HepG2 (cell line): Measurements from ENCODE around the gene CD58. TPM values are rescaled to one million over a fixed set of nuclear protein-coding genes. Genes with fewer than 3 reads are reported as not detected.
A peak's percentile ranks its signal among the peaks of the same experiment; 100 is the strongest.

Source experiments
- ATAC-seq: fragments of 200-7000 bp; cut with Tn5 transposase; 3 replicates; pipeline ENCODE4 v1.9.1; 2020; ENCODE audit warnings: mild to moderate bottlenecking, moderate library complexity
- BruUV-seq: library from RNA; stranded (reverse); fragments of 400-500 nt; replicated peaks from 2 replicates; lab custom pipeline; 2021; lab: Mats Ljungman, UMichigan
- CTCF ChIA-PET: fragments of 300-600 bp; formaldehyde crosslinking; extraction: SDS; loops from one replicate; lab custom pipeline; 2021; ENCODE audit warnings: low total read pairs, inconsistent platforms, low intra/inter-chr PET ratio; lab: Yijun Ruan, JAX
- POLR2A ChIA-PET: fragments of 350-600 bp; sonication (Branson Sonifier 250); formaldehyde crosslinking; loops from one replicate; lab custom pipeline; 2020; ENCODE audit warnings: antibody characterized with exemption, inconsistent platforms; lab: Yijun Ruan, JAX
- DNase-seq: peaks from one replicate; pipeline ENCODE4 v3.0.0-alpha.2; 2015; ENCODE audit warnings: low spot score
- FAIRE-seq: peaks from 3 replicates; lab custom pipeline; 2011; peaks lifted over from hg19 to GRCh38; lab: Jason Lieb, UNC
- H2AFZ ChIP-seq: one replicate; pipeline ENCODE4 v1.6.1; 2011; ENCODE audit warnings: low read length, inconsistent platforms
- H3K27ac ChIP-seq: fragments of 300-600 bp; 3 replicates; pipeline ENCODE4 v1.8.0; 2011; ENCODE audit warnings: mixed run types, mild to moderate bottlenecking, mixed read lengths, low read length, inconsistent platforms; ENCODE audit not compliant: insufficient read depth; ENCODE audit errors: extremely low read length
- H3K27me3 ChIP-seq, 2 experiments: fragments of 200-600 bp in 1 of 2; 2 replicates in 1 of 2; 3 replicates in 1 of 2; pipeline versions ENCODE4 v1.6.0 to v1.8.0; 2011; ENCODE audit warnings: low read length in 2 of 2, mild to moderate bottlenecking in 2 of 2, moderate library complexity in 2 of 2, inconsistent platforms in 1 of 2; ENCODE audit not compliant: insufficient read depth in 2 of 2, control insufficient read depth in 1 of 2
- H3K36me3 ChIP-seq, 2 experiments: fragments of 200-600 bp in 1 of 2; replicated peaks in 1 of 2; 2 replicates in 1 of 2; 3 replicates in 1 of 2; pipeline versions ENCODE4 v1.5.1 to v1.8.0; 2011; ENCODE audit warnings: low read length in 2 of 2, inconsistent platforms in 1 of 2; ENCODE audit not compliant: insufficient read depth in 2 of 2, control insufficient read depth in 1 of 2
- H3K4me1 ChIP-seq: 2 replicates; pipeline ENCODE4 v1.5.1; 2012; ENCODE audit warnings: low read length, inconsistent platforms; ENCODE audit not compliant: insufficient read depth
- H3K4me2 ChIP-seq: 2 replicates; pipeline ENCODE4 v1.6.0; 2011; ENCODE audit warnings: low read depth, low read length, inconsistent platforms
- H3K4me3 ChIP-seq, 3 experiments: fragments of 200-600 bp in 1 of 3; sonication (generic), shearing (Covaris generic) in 1 of 3; replicated peaks in 1 of 3; 2 replicates each; pipeline ENCODE4 v1.5.1; 2011 to 2016; ENCODE audit warnings: low read length in 3 of 3, inconsistent platforms in 2 of 3, low read depth in 2 of 3, mild to moderate bottlenecking in 2 of 3, control low read depth in 1 of 3, mixed read lengths in 1 of 3; ENCODE audit not compliant: insufficient read depth in 1 of 3
- H3K79me2 ChIP-seq: one replicate; pipeline ENCODE4 v1.6.1; 2011; ENCODE audit warnings: low read length, inconsistent platforms; ENCODE audit not compliant: insufficient read depth
- H3K9ac ChIP-seq: 2 replicates; pipeline ENCODE4 v1.6.0; 2011; ENCODE audit warnings: mild to moderate bottlenecking, low read depth, low read length, inconsistent platforms; ENCODE audit not compliant: insufficient read depth
- H3K9me3 ChIP-seq: 2 replicates; pipeline ENCODE4 v1.5.1; 2012; ENCODE audit warnings: mild to moderate bottlenecking, low read length
- H4K20me1 ChIP-seq: 2 replicates; pipeline ENCODE4 v1.6.0; 2011; ENCODE audit warnings: inconsistent platforms, mild to moderate bottlenecking, low read length, moderate library complexity; ENCODE audit not compliant: insufficient read depth
- CREB1 ChIP-seq, 2 experiments: fragments of 450-650 bp in 1 of 2; IDR thresholded peaks; 2 replicates each; pipeline ENCODE4 v1.6.1; 2016 to 2017; ENCODE audit warnings: control low read depth in 1 of 2, mild to moderate bottlenecking in 1 of 2, missing compliant biosample characterization in 1 of 2, missing genetic modification characterization in 1 of 2
- ESRRA ChIP-seq: sonication (generic); formaldehyde crosslinking; IDR thresholded peaks from 2 replicates; pipeline ENCODE4 v1.5.1; 2020; ENCODE audit warnings: mild to moderate bottlenecking, low read depth, missing genetic modification reagents
- MAFF ChIP-seq: IDR thresholded peaks from 2 replicates; pipeline ENCODE4 v1.6.1; 2011; ENCODE audit warnings: low read depth, low read length, improper control_type of control experiment
- MAFK ChIP-seq, 2 experiments: IDR thresholded peaks in 1 of 2; conservative IDR thresholded peaks in 1 of 2; 2 replicates each; pipeline ENCODE4 v1.6.1; 2011; ENCODE audit warnings: improper control_type of control experiment in 2 of 2, low read length in 2 of 2
- RNF2 ChIP-seq: fragments of 450-650 bp; conservative IDR thresholded peaks from 2 replicates; pipeline ENCODE4 v1.6.1; 2016; ENCODE audit warnings: low read depth
- ZSCAN20 ChIP-seq: sonication (generic); formaldehyde crosslinking; IDR thresholded peaks from 2 replicates; pipeline ENCODE4 v1.4.0; 2020; ENCODE audit warnings: missing genetic modification reagents, mild to moderate bottlenecking, borderline replicate concordance
- whole genome bisulfite sequencing: methylation state at CpG from one replicate; pipeline ENCODE4 v1.1.6; 2017; ENCODE audit warnings: low lambda C conversion rate; 5-methylcytosine and 5-hydroxymethylcytosine counted together
- in situ Hi-C: cut with HindIII; loops from 2 replicates; pipeline ENCODE4 v1.10.0; 2017; ENCODE audit warnings: low pct_unique_long_range_greater_than_20kb; ENCODE audit not compliant: extremely low pct_ligation_motif_present
- intact Hi-C: fragments of 100-400 bp; cut with micrococcal nuclease; formaldehyde crosslinking; loops from one replicate; pipeline ENCODE4 v1.10.0; 2022; ENCODE audit not compliant: unreplicated experiment
- polyA plus RNA-seq, 8 experiments: library from polyadenylated mRNA; depleted of rRNA in 3 of 8; stranded (reverse) in 7 of 8; unstranded in 1 of 8; fragments of >200 nt; fragmentation: Illumina TruSeq in 4 of 8; extraction: Trizol in 4 of 8; gene quantifications; 2 replicates each; pipeline versions ENCODE4 v1.2.1 to v1.2.3, GENCODE V29; 2011 to 2016; ENCODE audit warnings: low read depth in 4 of 8, missing spikeins in 1 of 8, mixed read lengths in 1 of 8; ENCODE audit not compliant: insufficient read depth in 1 of 8
- total RNA-seq, 5 experiments: library from RNA; depleted of rRNA; stranded (reverse); fragments of >200 nt; fragmentation: Illumina TruSeq; extraction: Trizol; gene quantifications; 2 replicates each; pipeline ENCODE4 v1.2.3, GENCODE V29; 2016; ENCODE audit warnings: low read depth in 1 of 5
- TF ChIP-seq, protein P1 (sequence below): sonication (generic); formaldehyde crosslinking; IDR thresholded peaks from 2 replicates; pipeline ENCODE4 v1.4.0; 2020; ENCODE audit warnings: mild to moderate bottlenecking, missing genetic modification reagents

CD58 gene
- total and polyA plus RNA-seq, 2 of the 13 experiments (the other 11 are each of a cell fraction or from before 2014, with no cell fraction given), result 9.4 to 13.5 TPM

DNA sequence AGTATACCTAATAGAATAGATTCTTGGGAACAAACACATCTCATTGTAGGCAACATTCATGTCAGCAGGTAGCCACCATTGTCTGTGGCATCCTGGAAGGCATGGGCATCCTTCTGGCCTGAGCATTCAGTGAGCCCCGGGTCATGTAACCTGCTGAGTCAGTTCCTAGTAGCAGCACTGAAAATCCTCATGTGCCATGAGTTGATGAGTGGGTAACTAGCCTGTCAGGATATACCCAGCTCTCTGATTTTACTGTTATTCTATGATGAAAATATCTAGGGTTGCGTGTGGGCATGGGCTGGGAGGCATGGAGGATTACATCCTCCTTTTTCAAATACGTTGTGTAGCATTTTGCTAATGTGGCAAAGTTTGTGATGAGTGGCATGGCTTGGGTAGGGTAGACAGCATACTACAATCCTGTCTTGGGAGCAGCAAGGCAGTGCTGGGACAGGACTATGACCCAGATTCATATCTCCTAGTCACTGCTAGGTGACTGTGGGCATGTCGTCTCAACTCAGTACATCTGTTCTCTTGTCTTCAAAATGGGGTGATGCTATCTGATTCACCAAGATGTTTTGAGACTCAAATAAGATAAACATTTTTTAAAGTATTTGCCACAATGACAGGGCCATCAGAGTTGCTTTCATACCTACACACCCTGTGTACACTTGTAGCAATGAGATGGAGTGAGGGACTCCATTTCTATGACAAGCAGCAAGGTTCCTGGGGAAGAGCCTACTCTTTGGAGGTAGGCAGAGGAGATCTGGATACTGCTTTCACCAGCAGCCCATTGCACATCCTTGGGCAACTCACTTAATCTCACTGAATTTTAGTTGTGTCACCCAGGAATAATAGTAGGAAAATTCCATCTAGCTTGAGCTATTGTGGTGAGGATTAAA lies 62.5 kb downstream of the CD58 start:
- FAIRE-seq (no peak), DNase-seq (no peak), ATAC-seq (peak; percentile 60)
- in situ Hi-C loops (no loop called here), intact Hi-C loops (loop anchor here (5.0 kb wide), 1 partner anchor 64 kb away; the partner anchor contains the start of gene CD58)
- TF ChIP-seq, protein P1, sequence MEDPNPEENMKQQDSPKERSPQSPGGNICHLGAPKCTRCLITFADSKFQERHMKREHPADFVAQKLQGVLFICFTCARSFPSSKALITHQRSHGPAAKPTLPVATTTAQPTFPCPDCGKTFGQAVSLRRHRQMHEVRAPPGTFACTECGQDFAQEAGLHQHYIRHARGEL, result no peak
- TF ChIP-seq ESRRA (CRISPR knock-in tag), result no peak
- TF ChIP-seq ZSCAN20, result no peak
- no peak for TF ChIP-seq RNF2
- no peak for TF ChIP-seq CREB1 (IDR thresholded peaks at IDR 0.05)
- TF ChIP-seq CREB1 (CRISPR knock-in tag; IDR thresholded peaks at IDR 0.05), result 0 out of 2 replicates have a peak, but pooled peaks have one; percentile 2
- TF ChIP-seq MAFF, result 0 out of 2 replicates have a peak, but pooled peaks have one; percentile 12
- TF ChIP-seq MAFK (conservative IDR thresholded peaks at IDR 0.05 in 1 of 2, IDR thresholded peaks at IDR 0.05 in 1 of 2; ENCODE audit: low read length in 2 of 2), result peak; percentile 30 to 42; a peak in 3 of 4 replicates
- H3K27ac ChIP-seq, result peak overlapping the region; percentile 55
- no peak overlapping the region for H3K4me3 ChIP-seq
- H3K79me2 ChIP-seq, result peaks cover 32% of the 10 kb centered on the region
- 0 out of 2 replicates have a peak overlapping the region, but pooled peaks have one; percentile 6 for H3K9ac ChIP-seq
- H3K4me1 ChIP-seq, result peaks cover 59% of the 10 kb centered on the region
- no TSS peak for BruUV-seq
- H3K4me2 ChIP-seq, result no peak overlapping the region
- H2AFZ ChIP-seq, result no peak overlapping the region
- 83% methylated on average over 3 of the region's 4 CpGs for WGBS
- H3K27me3 ChIP-seq, result no peaks in the 10 kb centered on the region
- no peaks in the 10 kb centered on the region for H3K9me3 ChIP-seq
- ChIA-PET POLR2A (interaction anchor here (1.0 to 1.3 kb wide), 3 partner anchors 14 to 92 kb away, joined by 4 to 6 read pairs (median 4); no protein-coding TSS in a partner anchor), CTCF (no interaction called here)
- H4K20me1 ChIP-seq, result peaks cover 8% of the 10 kb centered on the region
- peaks cover under 1 to 12% of the 10 kb centered on the region in 2 experiments for H3K36me3 ChIP-seq
